LNCaP clone FGC (cell line): Measurements from ENCODE around the gene RAD51B.
A peak's percentile ranks its signal among the peaks of the same experiment; 100 is the strongest.

Source experiments
- DNase-seq: peaks from one replicate; pipeline ENCODE4 v3.0.0-alpha.2; 2011; ENCODE audit warnings: low read depth
- H3K4me3 ChIP-seq: 2 replicates; pipeline ENCODE4 v1.5.1; 2011; ENCODE audit warnings: mild to moderate bottlenecking, low read depth, low read length, control low read depth
- CTCF ChIP-seq: IDR thresholded peaks from 2 replicates; pipeline ENCODE4 v1.5.1; 2012; ENCODE audit warnings: mild to moderate bottlenecking; ENCODE audit not compliant: control insufficient read depth, insufficient read depth; ENCODE audit errors: extremely low read depth

Gene RAD51B

GRCh38 chr14:67875175-67876006 lies 55.8 kb downstream of the RAD51B start:
- no peak overlapping the region for H3K4me3 ChIP-seq
- DNase-seq, result no peak
- TF ChIP-seq CTCF, result no peak

DNA sequence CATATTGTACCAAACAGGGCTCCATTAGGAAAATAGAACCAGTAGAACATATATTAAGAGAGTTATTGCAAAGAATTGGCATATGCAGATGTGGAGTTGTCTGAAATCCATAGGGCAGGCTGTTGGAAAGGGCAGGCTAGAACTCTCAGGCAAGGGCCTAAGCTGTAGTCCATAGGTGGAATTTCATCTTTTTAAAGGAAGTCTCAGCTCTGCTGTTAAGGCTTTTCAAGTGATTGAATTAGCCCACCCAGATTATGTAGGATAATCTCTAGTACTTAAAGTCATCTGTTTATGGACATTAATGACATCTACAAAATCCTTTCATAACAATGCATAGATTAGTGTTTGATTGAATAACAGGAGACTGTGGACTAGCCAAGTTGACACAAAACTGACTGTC lies 59.4 kb downstream of the RAD51B start:
- no peak for TF ChIP-seq CTCF
- DNase-seq, result no peak
- H3K4me3 ChIP-seq, result no peak overlapping the region

GRCh38 chr14:67881225-67881624 lies 61.6 kb downstream of the RAD51B start:
- TF ChIP-seq CTCF, result no peak
- no peak overlapping the region for H3K4me3 ChIP-seq
- no peak for DNase-seq

DNA sequence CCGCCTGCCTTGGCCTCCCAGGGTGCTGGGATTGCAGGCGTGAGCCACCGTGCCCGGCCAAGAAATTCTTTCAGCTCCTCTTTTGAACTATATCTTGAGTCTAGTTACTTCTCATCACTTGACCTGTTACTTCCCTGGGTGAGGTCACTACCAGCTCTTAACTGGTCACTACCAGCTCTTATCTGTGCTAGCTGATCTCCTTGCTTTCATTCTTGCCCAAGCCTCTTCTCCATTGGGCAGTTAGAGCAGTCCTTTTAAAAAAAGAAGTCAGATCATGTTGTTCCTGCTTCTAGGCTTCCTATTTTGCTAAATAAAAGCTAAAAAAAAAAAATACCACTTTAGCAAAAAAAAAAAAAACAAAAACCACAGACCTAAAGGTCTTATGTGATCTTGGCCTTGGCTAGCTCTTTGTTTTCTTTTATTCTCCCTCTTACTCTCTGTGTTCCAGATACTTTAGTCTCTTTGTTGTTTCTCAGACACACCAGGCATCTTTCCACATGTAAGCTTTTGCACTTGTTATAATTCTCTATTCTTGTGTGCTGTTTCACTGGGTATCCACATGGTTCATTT lies 63.5 kb downstream of the RAD51B start:
- TF ChIP-seq CTCF, result no peak
- DNase-seq, result no peak
- H3K4me3 ChIP-seq, result no peak overlapping the region

DNA sequence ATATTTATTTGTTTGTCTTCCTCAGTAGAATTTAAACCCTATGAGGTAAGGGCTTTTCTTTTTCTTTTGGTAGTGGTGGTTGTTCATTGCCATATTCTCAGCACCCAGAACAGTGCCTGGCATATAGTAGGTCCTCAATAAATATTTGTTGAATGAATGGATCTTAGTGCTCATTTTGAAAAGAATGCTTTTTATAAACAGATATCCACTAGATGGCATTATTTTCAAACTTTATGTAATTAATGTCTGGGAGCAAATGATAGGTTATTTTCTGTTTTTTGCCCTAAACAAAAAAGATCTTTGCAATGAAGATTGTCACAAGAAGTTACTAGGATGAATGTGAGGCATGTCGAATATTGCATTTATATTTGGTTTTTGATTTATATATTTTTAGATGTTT lies 64.1 kb downstream of the RAD51B start:
- H3K4me3 ChIP-seq, result no peak overlapping the region
- TF ChIP-seq CTCF, result peak; percentile 30; the same call in 1 of the 2 replicates
- no peak for DNase-seq

- TF ChIP-seq CTCF, result no peak
- no peak for DNase-seq
- H3K4me3 ChIP-seq, result no peak overlapping the region
Observed at GRCh38 chr14:67886191-67886590, 66.6 kb downstream of the RAD51B start.
